HL-60 (cell line): ENCODE results near the gene DBF4B.

Experiments used
- DNase-seq, 2 experiments: peaks; one replicate each; pipeline ENCODE4 v3.0.0-alpha.2; 2010 to 2020; ENCODE audit warnings: low read depth in 1 of 2, low spot score in 1 of 2
- H3K27ac ChIP-seq: fragments of 250-450 bp; sonication (Bioruptor Pico); replicated peaks from 2 replicates; pipeline ENCODE4 v1.5.1; 2020; ENCODE audit warnings: mild to moderate bottlenecking, moderate library complexity
- H3K27me3 ChIP-seq: fragments of 250-450 bp; sonication (Bioruptor Pico); 2 replicates; pipeline ENCODE4 v1.5.1; 2021; ENCODE audit warnings: mild to moderate bottlenecking, moderate library complexity; ENCODE audit not compliant: insufficient read depth, poor library complexity, severe bottlenecking
- H3K4me3 ChIP-seq: replicated peaks from 2 replicates; pipeline ENCODE4 v1.5.1; 2011; ENCODE audit warnings: mild to moderate bottlenecking, control low read depth, low read length; ENCODE audit not compliant: insufficient read depth
- CTCF ChIP-seq: IDR thresholded peaks from one replicate; pipeline ENCODE4 v1.5.1; 2011; ENCODE audit warnings: low read length, control low read depth, inconsistent platforms; ENCODE audit not compliant: insufficient read depth
- GABPA ChIP-seq: IDR thresholded peaks from 2 replicates; pipeline ENCODE4 v1.6.1; 2012; ENCODE audit warnings: low read depth
- POLR2AphosphoS5 ChIP-seq: IDR thresholded peaks from 2 replicates; pipeline ENCODE4 v1.6.1; 2012; ENCODE audit warnings: low read depth
- REST ChIP-seq: IDR thresholded peaks from 2 replicates; pipeline ENCODE4 v1.6.1; 2012; ENCODE audit warnings: low read depth; ENCODE audit not compliant: insufficient replicate concordance
- SPI1 ChIP-seq: IDR thresholded peaks from 2 replicates; pipeline ENCODE4 v1.6.1; 2012; ENCODE audit warnings: low read depth, mild to moderate bottlenecking, borderline replicate concordance

Gene DBF4B

GRCh38 chr17:44797802-44798201 lies 89.3 kb downstream of the DBF4B start:
- Histone ChIP-seq H3K27ac (no peak overlapping the region), H3K27me3 (no peaks in the 10 kb centered on the region), H3K4me3 (no peak overlapping the region)
- no peak for DNase-seq
- no peak for TF ChIP-seq SPI1
- TF ChIP-seq GABPA: no peak
- no peak for TF ChIP-seq POLR2AphosphoS5
- TF ChIP-seq CTCF: no peak
- no peak for TF ChIP-seq REST

GRCh38 chr17:44798356-44798755 lies 89.9 kb downstream of the DBF4B start:
- no peak overlapping the region for H3K27ac ChIP-seq
- DNase-seq: no peak
- H3K27me3 ChIP-seq: no peaks in the 10 kb centered on the region
- TF ChIP-seq SPI1 (no peak), CTCF (no peak), REST (no peak), GABPA (no peak), POLR2AphosphoS5 (no peak)
- no peak overlapping the region for H3K4me3 ChIP-seq
